Sigmoid colon (tissue), 7 donors: ENCODE measurements around the gene MAST4. TPM values are rescaled to one million over a fixed set of nuclear protein-coding genes. Genes with fewer than 3 reads are reported as not detected.
"Not testable (repeated sequence)": the region's sequence is repeated elsewhere in the genome, so short reads cannot be mapped to it uniquely, and the experiment has no call there.

ENCODE experiments used
- DNase-seq: peaks from one replicate; pipeline ENCODE4 v3.0.0-alpha.2; 2019
- H3K27ac ChIP-seq, 4 donors: fragments of 200-600 bp; sonication (generic); one replicate each; pipeline ENCODE4 v1.5.1; 2016 to 2019; ENCODE audit warnings: mild to moderate bottlenecking in 1 of 4
- H3K27me3 ChIP-seq, 3 donors: fragments of 200-600 bp; sonication (generic); one replicate each; pipeline ENCODE4 v1.5.1; 2019; ENCODE audit warnings: mild to moderate bottlenecking in 1 of 3
- H3K36me3 ChIP-seq, 4 donors: fragments of 200-600 bp; sonication (generic); one replicate each; pipeline ENCODE4 v1.5.1; 2016 to 2019
- H3K4me1 ChIP-seq, 4 donors: fragments of 200-600 bp; sonication (generic); one replicate each; pipeline ENCODE4 v1.5.1; 2017 to 2019
- H3K4me3 ChIP-seq, 4 donors: fragments of 200-600 bp; sonication (generic); one replicate each; pipeline ENCODE4 v1.5.1; 2017 to 2019; ENCODE audit warnings: mild to moderate bottlenecking in 2 of 4, moderate library complexity in 1 of 4
- H3K9me3 ChIP-seq, 4 donors: fragments of 200-600 bp in 3 of 4; sonication (generic) in 3 of 4; one replicate each; pipeline versions ENCODE4 v1.5.1 to v1.6.1; 2013 to 2019
- EP300 ChIP-seq, 4 donors: sonication (generic); formaldehyde crosslinking; IDR thresholded peaks; one replicate each; pipeline ENCODE4 v1.6.1; 2017; ENCODE audit warnings: antibody characterized with exemption in 4 of 4
- POLR2A ChIP-seq, 2 donors: fragments of 450-650 bp; IDR thresholded peaks; one replicate each; pipeline ENCODE4 v1.6.1; 2016; ENCODE audit warnings: antibody characterized with exemption in 2 of 2, mild to moderate bottlenecking in 2 of 2, moderate library complexity in 2 of 2
- POLR2AphosphoS5 ChIP-seq, 4 donors: sonication (generic); formaldehyde crosslinking; IDR thresholded peaks; one replicate each; pipeline ENCODE4 v1.6.1; 2017; ENCODE audit warnings: antibody characterized with exemption in 4 of 4
- WGBS, 2 donors: extraction: QIAGEN DNeasy Blood & Tissue Kit; methylation state at CpG; one replicate each; pipeline ENCODE4 v1.1.7; 2013; 5-methylcytosine and 5-hydroxymethylcytosine counted together
- intact Hi-C: fragments of 100-400 bp; cut with DNase I; formaldehyde crosslinking; loops from one replicate; pipeline ENCODE4 v1.15.1; 2023
- polyA plus RNA-seq, 3 donors: library from polyadenylated mRNA; stranded (reverse); fragments of 200-250 nt; gene quantifications; one replicate each; pipeline ENCODE4 v1.2.3, GENCODE V29; 2013
- total RNA-seq, 4 donors: library from RNA; depleted of rRNA; stranded (reverse); fragments of >200 nt; gene quantifications; one replicate each; pipeline ENCODE4 v1.1.0, GENCODE V29; 2016
- TF ChIP-seq, protein P1 (sequence below), 4 experiments: fragments of 450-650 bp in 3 of 4; fragments of 200-600 bp in 1 of 4; IDR thresholded peaks; one replicate each; pipeline ENCODE4 v1.5.1; 2016 to 2019; ENCODE audit warnings: antibody characterized with exemption in 4 of 4, mild to moderate bottlenecking in 3 of 4, moderate library complexity in 2 of 4
- donor health status: healthy with polysubstance abuse.
- donor health status: Bipolar disorder and iron deficiency.
- donor health status: healthy.

The MAST4 gene
- total and polyA plus RNA-seq, 7 donors: 1.6 to 30.7 (median 15.7) TPM

DNA sequence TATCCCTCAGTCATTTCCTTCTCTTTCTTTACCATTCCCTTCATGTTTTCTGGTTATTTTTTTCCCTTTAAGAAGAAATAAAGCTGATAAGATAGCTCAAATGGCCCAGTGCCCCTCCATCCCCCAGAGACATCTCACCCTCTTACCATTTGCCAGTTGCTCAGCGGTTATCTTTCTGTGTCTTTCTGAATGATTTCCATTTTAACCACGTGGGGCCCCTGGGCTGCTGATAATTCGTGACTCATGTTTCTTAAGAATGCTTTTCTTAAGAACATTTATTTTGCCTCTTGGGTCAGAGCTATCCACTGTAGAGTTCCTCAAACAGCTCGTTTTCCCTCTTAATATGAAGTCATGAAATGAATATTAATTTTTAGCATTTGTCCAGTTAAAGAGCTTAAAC, 147.8 kb downstream of the MAST4 start:
- DNase-seq: no peak
- H3K9me3 ChIP-seq: no peaks in the 10 kb centered on the region

DNA sequence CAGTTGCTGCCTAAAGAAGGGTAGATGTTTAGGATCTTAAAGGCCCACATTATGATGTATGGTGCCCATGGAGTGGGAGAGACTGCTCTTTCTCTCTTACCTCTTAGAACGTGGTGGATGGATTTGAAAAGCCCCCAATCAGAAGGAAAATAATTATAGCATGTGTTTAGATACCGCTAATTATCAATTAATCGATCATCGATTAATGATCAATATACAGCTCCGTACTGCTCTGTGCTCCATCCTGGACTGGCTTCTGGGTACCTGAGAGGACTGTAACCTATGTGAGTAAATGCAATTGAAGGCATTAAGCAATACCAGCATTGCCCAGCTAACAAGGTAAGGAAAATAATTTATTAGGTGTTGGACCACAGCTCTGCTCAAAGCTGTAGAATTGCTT, 149.1 kb downstream of the MAST4 start:
- intact Hi-C loops: no loop called here
- H3K4me1 ChIP-seq: no peaks in the 10 kb centered on the region
- no peak for DNase-seq
- TF ChIP-seq, protein P1, sequence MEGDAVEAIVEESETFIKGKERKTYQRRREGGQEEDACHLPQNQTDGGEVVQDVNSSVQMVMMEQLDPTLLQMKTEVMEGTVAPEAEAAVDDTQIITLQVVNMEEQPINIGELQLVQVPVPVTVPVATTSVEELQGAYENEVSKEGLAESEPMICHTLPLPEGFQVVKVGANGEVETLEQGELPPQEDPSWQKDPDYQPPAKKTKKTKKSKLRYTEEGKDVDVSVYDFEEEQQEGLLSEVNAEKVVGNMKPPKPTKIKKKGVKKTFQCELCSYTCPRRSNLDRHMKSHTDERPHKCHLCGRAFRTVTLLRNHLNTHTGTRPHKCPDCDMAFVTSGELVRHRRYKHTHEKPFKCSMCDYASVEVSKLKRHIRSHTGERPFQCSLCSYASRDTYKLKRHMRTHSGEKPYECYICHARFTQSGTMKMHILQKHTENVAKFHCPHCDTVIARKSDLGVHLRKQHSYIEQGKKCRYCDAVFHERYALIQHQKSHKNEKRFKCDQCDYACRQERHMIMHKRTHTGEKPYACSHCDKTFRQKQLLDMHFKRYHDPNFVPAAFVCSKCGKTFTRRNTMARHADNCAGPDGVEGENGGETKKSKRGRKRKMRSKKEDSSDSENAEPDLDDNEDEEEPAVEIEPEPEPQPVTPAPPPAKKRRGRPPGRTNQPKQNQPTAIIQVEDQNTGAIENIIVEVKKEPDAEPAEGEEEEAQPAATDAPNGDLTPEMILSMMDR (IDR thresholded peaks at IDR 0.05): no peak
- TF ChIP-seq EP300 (IDR thresholded peaks at IDR 0.05): no peak
- no peaks in the 10 kb centered on the region for H3K27me3 ChIP-seq
- H3K4me3 ChIP-seq: no peak overlapping the region
- no peaks in the 10 kb centered on the region for H3K9me3 ChIP-seq
- no peaks in the 10 kb centered on the region for H3K36me3 ChIP-seq
- H3K27ac ChIP-seq: no peak overlapping the region
- WGBS, 2 donors: 93 to 95% methylated on average over 5 of the region's 5 CpGs

More for the DNA sequence above, 147.8 kb downstream of the MAST4 start:
- intact Hi-C loops: no loop called here
- Histone ChIP-seq H3K27me3 (no peaks in the 10 kb centered on the region), H3K36me3 (no peaks in the 10 kb centered on the region), H3K27ac (no peak overlapping the region), H3K4me1 (no peaks in the 10 kb centered on the region), H3K4me3 (no peak overlapping the region)
- TF ChIP-seq, protein P1 (IDR thresholded peaks at IDR 0.05): no peak
- TF ChIP-seq POLR2AphosphoS5 (IDR thresholded peaks at IDR 0.05): no peak
- TF ChIP-seq EP300 (IDR thresholded peaks at IDR 0.05): no peak
- WGBS, 2 donors: 80 to 84% methylated on average over 4 of the region's 4 CpGs

DNA sequence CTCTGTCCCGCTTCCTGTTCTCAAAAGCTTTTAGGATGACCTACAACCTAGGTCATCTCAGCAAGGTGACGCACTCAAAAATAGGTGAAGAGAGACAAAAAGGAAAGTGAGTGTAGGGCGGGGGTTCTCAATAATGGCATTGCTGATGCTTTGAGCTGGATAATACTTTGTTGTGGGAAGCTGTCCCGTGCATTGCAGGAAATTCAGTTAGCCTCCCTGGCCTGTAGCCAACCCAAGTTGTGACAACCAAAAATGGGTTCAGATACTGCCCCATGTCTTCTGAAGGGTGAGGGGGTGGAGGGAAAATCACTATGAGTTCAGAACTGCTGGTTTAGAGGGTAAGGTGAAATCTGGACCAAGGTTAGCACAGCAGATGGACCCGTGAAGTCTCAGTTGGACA, 151.4 kb downstream of the MAST4 start:
- Histone ChIP-seq H3K36me3 (no peaks in the 10 kb centered on the region), H3K4me1 (no peaks in the 10 kb centered on the region), H3K27me3 (no peaks in the 10 kb centered on the region), H3K27ac (no peak overlapping the region), H3K4me3 (no peak overlapping the region), H3K9me3 (no peaks in the 10 kb centered on the region)
- intact Hi-C loops: no loop called here
- DNase-seq: no peak
- TF ChIP-seq, protein P1 (IDR thresholded peaks at IDR 0.05): no peak
- TF ChIP-seq POLR2AphosphoS5 (IDR thresholded peaks at IDR 0.05) (no peak), EP300 (IDR thresholded peaks at IDR 0.05) (no peak), POLR2A (IDR thresholded peaks at IDR 0.05) (no peak)
- 72 to 74% methylated on average over 5 of the region's 5 CpGs for WGBS, 2 donors

DNA sequence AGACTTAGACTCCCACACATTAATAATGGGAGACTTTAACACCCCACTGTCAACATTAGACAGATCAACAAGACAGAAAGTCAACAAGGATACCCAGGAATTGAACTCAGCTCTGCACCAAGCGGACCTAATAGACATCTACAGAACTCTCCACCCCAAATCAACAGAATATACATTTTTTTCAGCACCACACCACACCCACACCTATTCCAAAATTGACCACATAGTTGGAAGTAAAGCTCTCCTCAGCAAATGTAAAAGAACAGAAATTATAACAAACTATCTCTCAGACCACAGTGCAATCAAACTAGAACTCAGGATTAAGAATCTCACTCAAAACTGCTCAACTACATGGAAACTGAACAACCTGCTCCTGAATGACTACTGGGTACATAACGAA, 156.5 kb downstream of the MAST4 start:
- DNase-seq, H3K27ac ChIP-seq, H3K27me3 ChIP-seq, H3K36me3 ChIP-seq, H3K9me3 ChIP-seq, intact Hi-C loops, H3K4me3 ChIP-seq, H3K4me1 ChIP-seq: not testable (repeated sequence)
- WGBS, 2 donors: 50 to 89% methylated on average over 1 of the region's 2 CpGs

DNA sequence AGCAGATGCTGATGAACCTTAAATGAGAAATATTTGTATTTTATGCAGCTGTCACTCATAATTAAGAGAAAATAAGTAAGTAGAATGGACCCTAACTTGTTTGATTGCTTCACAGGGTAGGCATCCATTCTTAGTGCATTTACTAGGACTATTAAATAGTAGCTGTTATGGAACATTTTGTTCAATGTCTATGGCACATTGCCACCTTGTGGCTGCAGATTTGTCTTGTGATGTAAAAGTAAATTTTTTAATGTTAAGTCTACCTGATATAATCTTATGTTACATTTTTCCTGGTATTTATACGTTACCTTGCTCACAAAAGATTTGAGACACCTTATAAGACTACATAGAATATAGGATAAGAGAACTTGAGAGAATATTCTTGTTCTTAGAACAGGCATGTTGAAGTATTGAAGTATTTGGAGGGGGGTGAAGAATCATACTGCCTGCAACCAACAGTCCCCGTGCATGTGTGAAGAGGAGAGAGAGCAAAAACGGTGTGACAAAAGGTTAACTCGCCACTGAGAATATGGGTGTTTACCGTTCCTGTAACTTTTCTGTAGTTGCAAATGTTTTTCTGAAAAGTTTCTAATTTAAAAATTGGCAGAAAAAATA, 161.1 kb downstream of the MAST4 start:
- H3K27ac ChIP-seq: no peak overlapping the region
- no peaks in the 10 kb centered on the region for H3K36me3 ChIP-seq
- intact Hi-C loops: no loop called here
- H3K9me3 ChIP-seq: no peaks in the 10 kb centered on the region
- no peaks in the 10 kb centered on the region for H3K4me1 ChIP-seq
- DNase-seq: no peak
- no peak for TF ChIP-seq EP300 (IDR thresholded peaks at IDR 0.05)
- TF ChIP-seq, protein P1 (IDR thresholded peaks at IDR 0.05): peak in 1 of 4 experiments; percentile 33
- no peak overlapping the region for H3K4me3 ChIP-seq
- 25 to 55% methylated on average over 5 of the region's 5 CpGs for WGBS, 2 donors
- no peaks in the 10 kb centered on the region for H3K27me3 ChIP-seq
